Measurements from ENCODE around the gene NPDC1.

Gene NPDC1

GRCh38 chr9:137057545-137057944, 11.6 kb upstream of the NPDC1 start:
- DNase-seq = no peak

DNA sequence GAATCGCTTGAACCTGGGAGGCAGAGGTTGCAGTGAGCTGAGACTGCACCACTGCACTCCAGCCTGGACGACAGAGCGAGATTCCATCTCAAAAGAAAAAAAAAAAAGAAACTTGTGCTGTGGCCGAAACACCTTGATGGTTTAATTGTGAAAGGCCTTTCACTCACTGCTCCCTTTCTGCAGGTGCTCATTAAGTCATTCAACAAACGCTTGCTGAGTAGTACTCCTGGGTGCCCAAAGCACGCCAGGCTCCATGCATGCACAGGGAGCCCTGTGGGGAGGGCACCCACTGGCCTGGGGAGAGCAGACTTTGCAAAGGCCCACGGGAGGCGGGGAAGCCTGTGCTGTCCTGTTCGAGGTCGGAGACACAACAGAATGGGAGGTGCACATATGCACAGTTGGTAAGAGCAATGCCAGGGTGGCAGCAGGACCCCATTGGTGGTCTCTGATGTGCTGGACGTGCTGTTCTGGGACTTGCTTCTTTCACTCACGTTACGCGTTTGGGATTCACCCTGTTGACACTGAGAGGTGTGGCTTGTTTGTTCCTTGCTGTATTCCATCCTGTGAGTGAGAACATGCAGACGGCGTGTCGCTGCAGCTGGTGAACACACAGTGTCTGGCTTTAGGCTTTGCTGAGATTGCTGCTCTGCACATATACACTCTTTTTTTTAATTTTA, 10.9 kb upstream of the NPDC1 start:
- DNase-seq = no peak

- peak; percentile 45 to 97 (median 91) for DNase-seq
Measured at GRCh38 chr9:137055385-137056364, 9.7 kb upstream of the NPDC1 start.

GRCh38 chr9:137054932-137055384, 9.0 kb upstream of the NPDC1 start:
- peak in 25 of 58 donors; percentile 57 to 92 (median 78) for DNase-seq

- no peak for DNase-seq
Measured at GRCh38 chr9:137053944-137054931, 8.3 kb upstream of the NPDC1 start, which contains the start of gene ENTPD2. TSS of gene ENTPD2 (minus strand) at chr9:137054061. CDS start at chr9:137053997, 64 bp downstream.

- DNase-seq = no peak
Measured at GRCh38 chr9:137052998-137053943, 7.3 kb upstream of the NPDC1 start.

- no peak for DNase-seq
Measured at GRCh38 chr9:137052293-137052692, 6.3 kb upstream of the NPDC1 start.

GRCh38 chr9:137051145-137051724, 5.3 kb upstream of the NPDC1 start:
- no peak for DNase-seq

DNA sequence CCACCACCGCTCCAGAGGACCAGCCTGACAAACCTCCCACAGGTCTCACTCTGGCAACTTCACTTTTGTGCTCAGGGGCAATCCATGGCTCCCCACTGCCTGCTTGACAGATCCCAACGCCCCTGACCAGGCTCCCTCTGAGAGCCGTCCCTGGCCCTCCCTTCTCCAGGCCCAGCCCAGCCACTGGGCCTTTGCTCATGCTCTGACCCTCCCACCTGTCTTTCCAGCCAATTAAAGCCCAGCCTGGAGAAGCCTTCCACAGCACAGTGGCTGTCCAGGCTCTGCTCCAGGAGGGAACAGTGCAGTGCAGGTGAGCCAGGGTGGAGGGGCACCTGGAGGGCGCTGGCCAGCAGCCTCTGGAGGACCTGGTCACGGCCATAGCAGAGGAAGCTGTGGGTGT, 4.6 kb upstream of the NPDC1 start:
- DNase-seq = no peak

DNA sequence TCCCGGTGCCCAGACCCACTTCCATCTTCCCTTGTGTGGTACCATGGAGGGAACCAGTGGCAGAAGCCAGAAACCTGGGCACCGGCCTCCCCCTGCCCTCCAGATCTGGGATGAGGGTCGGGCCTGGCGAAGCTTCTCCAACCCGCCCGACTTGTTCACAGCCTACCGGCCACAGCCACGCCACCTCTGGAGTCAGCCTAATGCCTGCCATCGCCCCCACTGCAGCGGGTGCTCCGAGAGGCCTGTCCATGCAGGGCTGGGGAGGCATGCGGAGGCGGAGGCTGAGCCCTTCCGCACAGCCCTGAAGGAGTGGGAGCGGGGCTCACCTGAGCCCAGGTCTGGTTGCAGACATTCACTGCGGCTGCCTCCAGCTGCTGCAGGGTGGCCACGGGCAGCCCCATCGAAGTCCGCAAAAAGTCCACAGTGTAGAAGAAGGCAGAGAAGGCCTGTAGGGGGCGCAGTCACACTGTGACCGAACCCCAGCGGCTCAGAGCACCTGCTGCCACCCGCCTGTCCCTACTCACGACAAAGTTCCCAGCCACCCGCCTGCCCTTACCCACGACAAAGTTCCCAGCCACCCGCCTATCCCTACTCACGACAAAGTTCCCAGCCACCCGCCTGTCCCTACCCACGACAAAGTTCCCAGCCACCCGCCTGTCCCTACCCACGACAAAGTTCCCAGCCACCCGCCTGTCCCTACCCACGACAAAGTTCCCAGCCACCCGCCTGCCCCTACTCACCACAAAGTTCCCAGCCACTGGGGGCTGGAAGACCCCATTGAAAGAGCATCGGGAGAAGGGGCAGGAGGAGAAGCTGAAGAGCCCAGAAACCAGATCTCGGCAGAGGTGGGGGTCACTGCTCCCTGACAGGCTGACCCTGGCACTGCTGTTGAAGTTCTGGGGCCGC, 3.8 kb upstream of the NPDC1 start:
- DNase-seq = peak in 39 of 58 donors; percentile 18 to 79 (median 51)

GRCh38 chr9:137048655-137049543, 2.9 kb upstream of the NPDC1 start:
- DNase-seq = peak in 20 of 58 donors; percentile 15 to 58 (median 37)

GRCh38 chr9:137045294-137046087, 486 bp downstream of the NPDC1 start:
- peak in 11 of 58 donors; percentile 14 to 51 (median 34) for DNase-seq

DNA sequence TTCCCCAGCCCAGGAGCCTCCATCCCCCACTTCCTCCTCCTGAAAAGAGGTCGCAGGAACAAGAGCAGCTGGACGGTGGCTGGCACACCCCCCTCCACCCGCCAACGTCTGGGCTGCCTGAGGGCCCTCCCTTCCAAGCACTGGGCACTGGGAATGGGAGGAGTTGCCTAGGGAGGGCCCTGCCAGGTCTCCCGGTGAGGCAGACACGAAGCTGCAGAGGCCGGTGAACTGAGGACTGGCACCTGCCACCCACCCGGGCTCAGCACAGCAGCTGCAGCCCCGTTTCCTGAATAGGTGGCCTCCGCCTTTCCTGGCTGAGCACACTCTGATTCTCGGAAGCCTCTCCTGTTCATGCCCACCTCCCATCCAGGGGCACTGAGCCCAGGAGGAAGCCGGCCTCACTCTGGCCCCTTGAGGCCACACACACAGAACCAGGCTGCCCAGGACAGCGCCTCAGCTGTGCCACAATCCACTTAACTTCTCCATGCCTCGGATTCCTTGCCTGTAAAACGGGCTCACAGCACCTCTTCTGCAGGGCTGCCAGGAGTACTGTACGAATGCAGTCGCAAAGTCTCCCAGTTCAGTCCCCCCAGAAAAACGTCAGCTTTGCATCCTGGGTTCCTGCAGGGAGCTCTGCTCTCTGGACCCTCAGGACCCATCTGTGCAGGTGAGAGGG, 1.3 kb downstream of the NPDC1 start:
- DNase-seq = peak in 11 of 58 donors; percentile 5 to 69 (median 41)

DNA sequence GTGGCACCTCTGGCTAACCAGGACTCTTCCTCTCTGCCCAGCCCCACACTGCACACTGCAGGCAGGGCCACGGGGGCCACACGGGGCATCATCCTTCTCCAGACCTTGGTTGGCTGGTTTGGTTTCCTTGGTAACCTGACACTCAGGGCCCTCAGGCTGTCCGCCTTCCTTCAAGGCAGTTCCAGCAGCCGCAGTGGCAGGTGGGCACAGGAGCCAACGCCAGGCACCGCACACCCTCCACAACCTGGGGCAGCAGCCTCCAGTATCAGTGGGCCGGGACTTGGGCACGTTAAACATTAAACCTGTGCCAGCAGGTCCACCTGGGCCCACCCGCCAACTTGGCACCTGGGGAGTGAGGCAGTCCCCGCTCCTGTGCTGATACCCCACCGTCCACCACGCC, 1.9 kb downstream of the NPDC1 start:
- no peak for DNase-seq
